Neural cell (in vitro differentiated cells): ENCODE data around the gene AQP6. TPM values are rescaled to one million over a fixed set of nuclear protein-coding genes. Genes with fewer than 3 reads are reported as not detected.

Experiments used
- H2AFZ ChIP-seq: fragments of 200-600, 300-800 bp; sonication (generic), shearing (Covaris generic); 2 replicates; pipeline ENCODE4 v1.6.0; 2014; ENCODE audit warnings: low read depth, mild to moderate bottlenecking, antibody characterized with exemption, low read length, moderate library complexity
- H3F3A ChIP-seq: fragments of 200-600 bp; shearing (Covaris generic); 2 replicates; pipeline ENCODE4 v1.6.1; 2016; ENCODE audit warnings: mild to moderate bottlenecking, moderate library complexity, mixed read lengths, antibody characterized with exemption, low read length; ENCODE audit not compliant: insufficient read depth, poor library complexity, severe bottlenecking
- H3K27ac ChIP-seq: fragments of 200-600, 300-800 bp; sonication (generic), shearing (Covaris generic); 2 replicates; pipeline ENCODE4 v1.5.1; 2014; ENCODE audit warnings: mild to moderate bottlenecking, low read length, moderate library complexity
- H3K27me3 ChIP-seq: fragments of 300-800, 200-600 bp; sonication (generic), shearing (Covaris generic); 2 replicates; pipeline ENCODE4 v1.6.0; 2014; ENCODE audit warnings: mild to moderate bottlenecking, low read depth, low read length, moderate library complexity; ENCODE audit not compliant: insufficient read depth
- H3K36me3 ChIP-seq: fragments of 300-800, 200-600 bp; sonication (generic), shearing (Covaris generic); 2 replicates; pipeline ENCODE4 v1.5.1; 2014; ENCODE audit warnings: mild to moderate bottlenecking, antibody characterized with exemption, low read length, moderate library complexity; ENCODE audit not compliant: insufficient read depth
- H3K4me2 ChIP-seq: fragments of 300-800, 200-600 bp; sonication (generic), shearing (Covaris generic); 2 replicates; pipeline ENCODE4 v1.6.0; 2014; ENCODE audit warnings: mild to moderate bottlenecking, low read length
- H3K4me3 ChIP-seq: fragments of 300-800, 200-600 bp; sonication (generic), shearing (Covaris generic); 2 replicates; pipeline ENCODE4 v1.5.1; 2014; ENCODE audit warnings: mild to moderate bottlenecking, low read length, moderate library complexity
- H3K79me2 ChIP-seq: fragments of 200-600 bp; shearing (Covaris generic); replicated peaks from 2 replicates; pipeline ENCODE4 v1.6.0; 2014; ENCODE audit warnings: mild to moderate bottlenecking, low read length, moderate library complexity; ENCODE audit not compliant: insufficient read depth
- H3K9ac ChIP-seq: fragments of 300-800, 200-600 bp; sonication (generic), shearing (Covaris generic); 2 replicates; pipeline ENCODE4 v1.6.1; 2016; ENCODE audit warnings: mild to moderate bottlenecking, low read length, mixed read lengths
- H3K9me2 ChIP-seq: fragments of 200-600 bp; shearing (Covaris generic); 2 replicates; pipeline ENCODE4 v1.6.1; 2016; ENCODE audit warnings: mild to moderate bottlenecking, low read length, mixed read lengths; ENCODE audit not compliant: insufficient read depth
- H3K9me3 ChIP-seq: fragments of 200-600, 300-800 bp; sonication (generic), shearing (Covaris generic); 2 replicates; pipeline ENCODE4 v1.6.1; 2016; ENCODE audit warnings: mild to moderate bottlenecking, mixed run types, low read length, moderate library complexity, mixed read lengths
- H4K20me1 ChIP-seq: fragments of 200-600 bp; shearing (Covaris generic); 2 replicates; pipeline ENCODE4 v1.6.1; 2016; ENCODE audit warnings: mild to moderate bottlenecking, mixed run types; ENCODE audit not compliant: insufficient read depth
- CTCF ChIP-seq: fragments of 450-650 bp; IDR thresholded peaks from 2 replicates; pipeline ENCODE4 v1.5.1; 2014; ENCODE audit warnings: antibody characterized with exemption, mild to moderate bottlenecking, moderate library complexity; ENCODE audit not compliant: poor library complexity, severe bottlenecking
- EP300 ChIP-seq: fragments of 450-650 bp; conservative IDR thresholded peaks from 2 replicates; pipeline ENCODE4 v1.6.1; 2014; ENCODE audit warnings: antibody characterized with exemption, mild to moderate bottlenecking, moderate library complexity; ENCODE audit not compliant: poor library complexity, severe bottlenecking
- EZH2 ChIP-seq: fragments of 200-600, 300-800 bp; shearing (Covaris generic), sonication (generic); IDR thresholded peaks from 2 replicates; pipeline ENCODE4 v1.6.1; 2014; ENCODE audit warnings: antibody characterized with exemption, low read length, borderline replicate concordance, mild to moderate bottlenecking; ENCODE audit not compliant: insufficient read depth, poor library complexity, severe bottlenecking
- MXI1 ChIP-seq: fragments of 450-650 bp; conservative IDR thresholded peaks from 2 replicates; pipeline ENCODE4 v1.6.1; 2014; ENCODE audit warnings: antibody characterized with exemption, mild to moderate bottlenecking; ENCODE audit not compliant: poor library complexity, severe bottlenecking
- POLR2AphosphoS5 ChIP-seq: IDR thresholded peaks from 2 replicates; pipeline ENCODE4 v1.6.1; 2012
- REST ChIP-seq: IDR thresholded peaks from 2 replicates; pipeline ENCODE4 v1.6.1; 2012; ENCODE audit warnings: borderline replicate concordance
- SMC3 ChIP-seq: fragments of 450-650 bp; conservative IDR thresholded peaks from 2 replicates; pipeline ENCODE4 v1.6.1; 2014; ENCODE audit warnings: antibody characterized with exemption, mild to moderate bottlenecking, moderate library complexity; ENCODE audit not compliant: poor library complexity
- TAF1 ChIP-seq: IDR thresholded peaks from 2 replicates; pipeline ENCODE4 v1.6.1; 2012; ENCODE audit warnings: low read depth
- polyA plus RNA-seq: library from polyadenylated mRNA; depleted of rRNA; stranded (reverse); fragments of >200 nt; gene quantifications from 2 replicates; pipeline ENCODE4 v1.2.3, GENCODE V29; 2014

The AQP6 gene
- polyA plus RNA-seq, 1 donor from 2014 or later, result not detected

- Histone ChIP-seq H3K36me3 (no peaks in the 10 kb centered on the region), H3K4me3 (no peak overlapping the region), H2AFZ (no peak overlapping the region), H4K20me1 (no peaks in the 10 kb centered on the region), H3K9ac (no peak overlapping the region), H3F3A (no peaks in the 10 kb centered on the region), H3K9me3 (no peaks in the 10 kb centered on the region), H3K27ac (no peak overlapping the region), H3K4me2 (no peak overlapping the region), H3K9me2 (no peaks in the 10 kb centered on the region), H3K79me2 (no peaks in the 10 kb centered on the region), H3K27me3 (no peaks in the 10 kb centered on the region)
- TF ChIP-seq CTCF, result no peak
- TF ChIP-seq EZH2, result no peak
- no peak for TF ChIP-seq EP300
- no peak for TF ChIP-seq SMC3
- TF ChIP-seq TAF1, result no peak
- TF ChIP-seq POLR2AphosphoS5, result no peak
- no peak for TF ChIP-seq MXI1
These were observed 34.2 kb downstream of the AQP6 start for GRCh38 chr12:50006754-50007442.

GRCh38 chr12:50013361-50014147 lies 40.8 kb downstream of the AQP6 start:
- Histone ChIP-seq H3K27me3 (no peaks in the 10 kb centered on the region), H3K4me2 (no peak overlapping the region), H3K9ac (no peak overlapping the region), H2AFZ (no peak overlapping the region), H3K27ac (no peak overlapping the region), H3K79me2 (peaks cover 11% of the 10 kb centered on the region), H3F3A (no peaks in the 10 kb centered on the region), H3K36me3 (no peaks in the 10 kb centered on the region), H3K9me2 (no peaks in the 10 kb centered on the region), H3K9me3 (no peaks in the 10 kb centered on the region), H4K20me1 (no peaks in the 10 kb centered on the region), H3K4me3 (no peak overlapping the region)
- TF ChIP-seq REST, result no peak
- no peak for TF ChIP-seq EZH2
- no peak for TF ChIP-seq POLR2AphosphoS5
